ENCODE data around the gene KAT5. TPM values are rescaled to one million over a fixed set of nuclear protein-coding genes. Genes with fewer than 3 reads are reported as not detected.
"Not testable (repeated sequence)": the region's sequence is repeated elsewhere in the genome, so short reads cannot be mapped to it uniquely, and the experiment has no call there.

Gene KAT5
- total RNA-seq, 1 experiment from 2014 or later, result 30.7 TPM

GRCh38 chr11:65699306-65699705 is 12.7 kb upstream of the KAT5 start:
- no peak overlapping the region for H3K4me3 ChIP-seq
- H3K9me3 ChIP-seq (replicated peaks), result peaks cover 6% of the 10 kb centered on the region; the same call in 1 of the 2 replicates
- no peak overlapping the region for H3K27ac ChIP-seq
- DNase-seq, result no peak
- H3K36me3 ChIP-seq, result no peaks in the 10 kb centered on the region
- peaks cover 17% of the 10 kb centered on the region for H3K27me3 ChIP-seq
- H3K4me1 ChIP-seq, result peaks cover 14% of the 10 kb centered on the region

GRCh38 chr11:65700399-65700798 is 11.7 kb upstream of the KAT5 start:
- no peak for DNase-seq
- Histone ChIP-seq H3K9me3 (replicated peaks) (peaks cover 6% of the 10 kb centered on the region; the same call in 1 of the 2 replicates), H3K4me3 (no peak overlapping the region), H3K27ac (no peak overlapping the region), H3K4me1 (peaks cover 14% of the 10 kb centered on the region), H3K27me3 (peaks cover 12% of the 10 kb centered on the region), H3K36me3 (no peaks in the 10 kb centered on the region)

- Histone ChIP-seq H3K36me3 (no peaks in the 10 kb centered on the region), H3K4me3 (no peak overlapping the region), H3K27ac (no peak overlapping the region), H3K27me3 (peaks cover 8% of the 10 kb centered on the region), H3K4me1 (peaks cover 6% of the 10 kb centered on the region), H3K9me3 (replicated peaks) (peaks cover 6% of the 10 kb centered on the region; the same call in 1 of the 2 replicates)
- DNase-seq, result no peak
Measured at GRCh38 chr11:65701686-65702085, 10.4 kb upstream of the KAT5 start.

GRCh38 chr11:65703846-65704245 is 8.2 kb upstream of the KAT5 start:
- peaks cover 6% of the 10 kb centered on the region; the same call in 1 of the 2 replicates for H3K4me1 ChIP-seq
- no peaks in the 10 kb centered on the region for H3K36me3 ChIP-seq
- no peak overlapping the region for H3K4me3 ChIP-seq
- DNase-seq, result peak; percentile 19 to 49
- peaks cover 6% of the 10 kb centered on the region; the same call in 1 of the 2 replicates for H3K9me3 ChIP-seq (replicated peaks)
- no peak overlapping the region for H3K27ac ChIP-seq
- H3K27me3 ChIP-seq, result peaks cover 3% of the 10 kb centered on the region; the same call in 1 of the 2 replicates

GRCh38 chr11:65706303-65706763 is 5.7 kb upstream of the KAT5 start:
- H3K27me3 ChIP-seq; H3K9me3 ChIP-seq (replicated peaks); H3K4me1 ChIP-seq; H3K27ac ChIP-seq; H3K4me3 ChIP-seq; H3K36me3 ChIP-seq: not testable (repeated sequence)
- DNase-seq, result peak; percentile 68 to 70

GRCh38 chr11:65707002-65707401 is 5.0 kb upstream of the KAT5 start:
- not testable (repeated sequence) for H3K4me3 ChIP-seq; H3K27ac ChIP-seq; H3K27me3 ChIP-seq; H3K4me1 ChIP-seq; DNase-seq; H3K9me3 ChIP-seq (replicated peaks); H3K36me3 ChIP-seq

GRCh38 chr11:65708451-65708850 is 3.6 kb upstream of the KAT5 start:
- Histone ChIP-seq H3K4me1 (peaks cover 7% of the 10 kb centered on the region), H3K36me3 (no peaks in the 10 kb centered on the region), H3K9me3 (replicated peaks) (no peaks in the 10 kb centered on the region), H3K4me3 (no peak overlapping the region), H3K27me3 (peaks cover 3% of the 10 kb centered on the region; the same call in 1 of the 2 replicates), H3K27ac (no peak overlapping the region)
- no peak for DNase-seq

- H3K27ac ChIP-seq, result no peak overlapping the region
- no peaks in the 10 kb centered on the region for H3K9me3 ChIP-seq (replicated peaks)
- DNase-seq, result no peak
- H3K4me1 ChIP-seq, result peaks cover 5% of the 10 kb centered on the region; the same call in 1 of the 2 replicates
- H3K4me3 ChIP-seq, result no peak overlapping the region
- H3K36me3 ChIP-seq, result peaks cover 8% of the 10 kb centered on the region
- H3K27me3 ChIP-seq, result no peaks in the 10 kb centered on the region; the same call in 1 of the 2 replicates
Measured at GRCh38 chr11:65709661-65710060, 2.4 kb upstream of the KAT5 start.

- Histone ChIP-seq H3K27me3 (no peaks in the 10 kb centered on the region), H3K9me3 (replicated peaks) (no peaks in the 10 kb centered on the region), H3K36me3 (peaks cover 13% of the 10 kb centered on the region), H3K4me1 (peaks cover 5% of the 10 kb centered on the region; the same call in 1 of the 2 replicates), H3K4me3 (no peak overlapping the region), H3K27ac (no peak overlapping the region)
- no peak for DNase-seq
Measured at GRCh38 chr11:65710421-65710820, 1.6 kb upstream of the KAT5 start.

GRCh38 chr11:65712633-65713076 is 603 bp downstream of the KAT5 start:
- peaks cover 5% of the 10 kb centered on the region; the same call in 1 of the 2 replicates for H3K4me1 ChIP-seq
- H3K27ac ChIP-seq, result peak overlapping the region; percentile 95; the same call in 1 of the 2 replicates
- peak overlapping the region; percentile 81 for H3K4me3 ChIP-seq

GRCh38 chr11:65713212-65713969 is 1.3 kb downstream of the KAT5 start:
- no peak overlapping the region; the same call in 1 of the 2 replicates for H3K4me3 ChIP-seq
- H3K36me3 ChIP-seq, result peaks cover 25% of the 10 kb centered on the region

More at GRCh38 chr11:65712633-65713076, 603 bp downstream of the KAT5 start:
- Histone ChIP-seq H3K36me3 (peaks cover 19% of the 10 kb centered on the region), H3K27me3 (no peaks in the 10 kb centered on the region), H3K9me3 (replicated peaks) (no peaks in the 10 kb centered on the region)
- no peak for DNase-seq

GRCh38 chr11:65714433-65714832 is 2.4 kb downstream of the KAT5 start:
- Histone ChIP-seq H3K36me3 (peaks cover 35% of the 10 kb centered on the region), H3K4me1 (peaks cover 11% of the 10 kb centered on the region; the same call in 1 of the 2 replicates), H3K27ac (no peak overlapping the region), H3K9me3 (replicated peaks) (no peaks in the 10 kb centered on the region), H3K27me3 (no peaks in the 10 kb centered on the region), H3K4me3 (no peak overlapping the region)
- no peak for DNase-seq

More at GRCh38 chr11:65713212-65713969, 1.3 kb downstream of the KAT5 start:
- H3K27me3 ChIP-seq, result no peaks in the 10 kb centered on the region
- no peak for DNase-seq
- H3K4me1 ChIP-seq, result peaks cover 5% of the 10 kb centered on the region; the same call in 1 of the 2 replicates
- H3K9me3 ChIP-seq (replicated peaks), result no peaks in the 10 kb centered on the region
- H3K27ac ChIP-seq, result no peak overlapping the region

- no peak overlapping the region for H3K4me3 ChIP-seq
- DNase-seq, result no peak
- no peaks in the 10 kb centered on the region for H3K9me3 ChIP-seq (replicated peaks)
- no peaks in the 10 kb centered on the region for H3K27me3 ChIP-seq
- peaks cover 36% of the 10 kb centered on the region for H3K36me3 ChIP-seq
- peaks cover 11% of the 10 kb centered on the region; the same call in 1 of the 2 replicates for H3K4me1 ChIP-seq
- H3K27ac ChIP-seq, result no peak overlapping the region
Measured at GRCh38 chr11:65716302-65716701, 4.2 kb downstream of the KAT5 start.

- H3K4me1 ChIP-seq, result peaks cover 11% of the 10 kb centered on the region; the same call in 1 of the 2 replicates
- H3K27me3 ChIP-seq, result no peaks in the 10 kb centered on the region
- peaks cover 36% of the 10 kb centered on the region for H3K36me3 ChIP-seq
- H3K9me3 ChIP-seq (replicated peaks), result no peaks in the 10 kb centered on the region
- no peak overlapping the region for H3K27ac ChIP-seq
- H3K4me3 ChIP-seq, result no peak overlapping the region
- no peak for DNase-seq
Measured at GRCh38 chr11:65716774-65717405, 4.8 kb downstream of the KAT5 start.

- Histone ChIP-seq H3K27ac (no peak overlapping the region), H3K9me3 (replicated peaks) (no peaks in the 10 kb centered on the region), H3K36me3 (peaks cover 36% of the 10 kb centered on the region), H3K4me1 (peaks cover 8% of the 10 kb centered on the region; the same call in 1 of the 2 replicates), H3K4me3 (no peak overlapping the region), H3K27me3 (no peaks in the 10 kb centered on the region)
- no peak for DNase-seq
Measured at GRCh38 chr11:65717906-65718305, 5.9 kb downstream of the KAT5 start.

Data from SJCRH30 (cell line).